Tibial nerve (tissue), 4 donors: ENCODE results near the gene POF1B. TPM values are rescaled to one million over a fixed set of nuclear protein-coding genes. Genes with fewer than 3 reads are reported as not detected.
"Not testable (repeated sequence)": the region's sequence is repeated elsewhere in the genome, so short reads cannot be mapped to it uniquely, and the experiment has no call there.

Experiments used
- DNase-seq, 2 donors: peaks; one replicate each; pipeline ENCODE4 v3.0.0-alpha.2; 2019; ENCODE audit warnings: low spot score in 2 of 2
- H3K27ac ChIP-seq, 4 donors: fragments of 200-600 bp; sonication (generic) in 3 of 4; one replicate each; pipeline ENCODE4 v1.5.1; 2017 to 2019; ENCODE audit warnings: mild to moderate bottlenecking in 1 of 4
- H3K27me3 ChIP-seq, 2 donors: fragments of 200-600 bp; sonication (generic) in 1 of 2; one replicate each; pipeline versions ENCODE4 v1.5.1 to v1.6.0; 2017 to 2019
- H3K36me3 ChIP-seq, 3 donors: fragments of 200-600 bp; sonication (generic); one replicate each; pipeline ENCODE4 v1.5.1; 2018 to 2019
- H3K4me1 ChIP-seq, 4 donors: fragments of 200-600 bp; sonication (generic) in 3 of 4; one replicate each; pipeline ENCODE4 v1.5.1; 2017 to 2019
- H3K4me3 ChIP-seq, 4 donors: fragments of 200-600 bp; sonication (generic) in 3 of 4; one replicate each; pipeline ENCODE4 v1.5.1; 2017 to 2019; ENCODE audit warnings: mild to moderate bottlenecking in 1 of 4, moderate library complexity in 1 of 4
- H3K9me3 ChIP-seq, 4 donors: fragments of 200-600 bp; sonication (generic) in 3 of 4; one replicate each; pipeline ENCODE4 v1.5.1; 2017 to 2019
- CTCF ChIP-seq, 5 experiments: fragments of 200-600 bp in 3 of 5; fragments of 450-650 bp in 2 of 5; sonication (generic) in 3 of 5; IDR thresholded peaks; one replicate each; pipeline ENCODE4 v1.5.1; 2016 to 2019; ENCODE audit warnings: antibody characterized with exemption in 5 of 5, mild to moderate bottlenecking in 3 of 5, moderate library complexity in 2 of 5
- EP300 ChIP-seq, 2 donors: sonication (generic); formaldehyde crosslinking; IDR thresholded peaks; one replicate each; pipeline ENCODE4 v1.6.1; 2017; ENCODE audit warnings: antibody characterized with exemption in 2 of 2, mild to moderate bottlenecking in 1 of 2
- POLR2A ChIP-seq, 2 donors: fragments of 450-650 bp; IDR thresholded peaks; one replicate each; pipeline ENCODE4 v1.6.1; 2017; ENCODE audit warnings: antibody characterized with exemption in 2 of 2, mild to moderate bottlenecking in 2 of 2, moderate library complexity in 2 of 2
- WGBS, 2 donors: methylation state at CpG; one replicate each; pipeline ENCODE4 v1.1.5; 2018; 5-methylcytosine and 5-hydroxymethylcytosine counted together
- total RNA-seq, 4 donors: library from RNA; depleted of rRNA; stranded (reverse); fragments of >200 nt; gene quantifications; one replicate each; pipeline ENCODE4 v1.1.0, GENCODE V29; 2016

The POF1B gene
- total RNA-seq, 4 donors from 2014 or later: 0.44 to 0.63 TPM; not detected in 2

- 52 to 72% methylated on average over 2 of the region's 2 CpGs for WGBS, 2 donors
These were observed 33.9 kb downstream of the POF1B start for GRCh38 chrX:85345523-85345922.

GRCh38 chrX:85327060-85327333 is 52.5 kb downstream of the POF1B start:
- H3K36me3 ChIP-seq: no peaks in the 10 kb centered on the region
- H3K4me1 ChIP-seq: no peaks in the 10 kb centered on the region
- WGBS, 2 donors: 58 to 87% methylated on average over 1 to 2 of the region's 2 CpGs
- no peaks in the 10 kb centered on the region for H3K9me3 ChIP-seq
- no peak for TF ChIP-seq POLR2A (IDR thresholded peaks at IDR 0.05)
- no peak for TF ChIP-seq CTCF (IDR thresholded peaks at IDR 0.05)
- TF ChIP-seq EP300 (IDR thresholded peaks at IDR 0.05): no peak
- no peaks in the 10 kb centered on the region for H3K27me3 ChIP-seq
- no peak overlapping the region for H3K4me3 ChIP-seq
- no peak for DNase-seq
- H3K27ac ChIP-seq: no peak overlapping the region

More at GRCh38 chrX:85345523-85345922, 33.9 kb downstream of the POF1B start:
- no peak overlapping the region for H3K4me3 ChIP-seq
- H3K27me3 ChIP-seq: no peaks in the 10 kb centered on the region
- no peaks in the 10 kb centered on the region for H3K9me3 ChIP-seq
- no peak overlapping the region for H3K27ac ChIP-seq
- H3K4me1 ChIP-seq: no peaks in the 10 kb centered on the region
- no peaks in the 10 kb centered on the region for H3K36me3 ChIP-seq
- no peak for DNase-seq
- no peak for TF ChIP-seq EP300 (IDR thresholded peaks at IDR 0.05)
- no peak for TF ChIP-seq POLR2A (IDR thresholded peaks at IDR 0.05)
- no peak for TF ChIP-seq CTCF (IDR thresholded peaks at IDR 0.05)

GRCh38 chrX:85326234-85327059 is 53.0 kb downstream of the POF1B start:
- TF ChIP-seq EP300 (IDR thresholded peaks at IDR 0.05) (no peak), CTCF (IDR thresholded peaks at IDR 0.05) (no peak), POLR2A (IDR thresholded peaks at IDR 0.05) (no peak)
- Histone ChIP-seq H3K4me3 (no peak overlapping the region), H3K4me1 (no peaks in the 10 kb centered on the region), H3K9me3 (no peaks in the 10 kb centered on the region), H3K36me3 (no peaks in the 10 kb centered on the region), H3K27me3 (no peaks in the 10 kb centered on the region), H3K27ac (no peak overlapping the region)
- no peak for DNase-seq
- WGBS, 2 donors: 91 to 92% methylated on average over 18 to 29 of the region's 29 CpGs

- H3K9me3 ChIP-seq, DNase-seq, H3K4me1 ChIP-seq, H3K4me3 ChIP-seq, H3K27ac ChIP-seq, H3K27me3 ChIP-seq, H3K36me3 ChIP-seq: not testable (repeated sequence)
- WGBS, 2 donors: 91 to 96% methylated on average over 2 of the region's 2 CpGs
These were observed 68.1 kb downstream of the POF1B start for GRCh38 chrX:85311348-85311747.

DNA sequence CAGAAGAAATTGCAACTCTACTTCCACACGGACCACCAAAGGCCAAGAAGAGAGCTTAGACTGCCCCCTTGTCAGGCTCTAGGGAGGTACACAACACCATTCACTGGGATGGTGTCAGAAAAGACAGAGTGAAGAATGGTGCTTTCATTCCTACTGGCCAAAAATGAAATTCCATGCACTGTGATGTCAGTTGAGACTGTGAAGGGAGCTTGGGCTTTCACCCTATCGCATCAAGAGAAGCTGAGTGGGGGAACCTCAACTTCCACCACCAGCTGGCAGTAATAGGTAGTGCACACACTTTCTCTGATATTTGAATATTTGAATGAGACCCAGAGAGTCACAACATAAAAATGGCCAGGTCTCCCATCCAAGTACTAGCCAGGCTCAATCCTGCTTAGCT is 69.7 kb downstream of the POF1B start:
- Histone ChIP-seq H3K36me3 (no peaks in the 10 kb centered on the region), H3K27ac (no peak overlapping the region), H3K4me3 (no peak overlapping the region), H3K27me3 (no peaks in the 10 kb centered on the region), H3K4me1 (no peaks in the 10 kb centered on the region), H3K9me3 (no peaks in the 10 kb centered on the region)
- WGBS, 2 donors: 75 to 91% methylated on average over 2 of the region's 2 CpGs
- no peak for TF ChIP-seq POLR2A (IDR thresholded peaks at IDR 0.05)
- no peak for TF ChIP-seq EP300 (IDR thresholded peaks at IDR 0.05)
- TF ChIP-seq CTCF (IDR thresholded peaks at IDR 0.05): no peak
- DNase-seq: no peak
